H1 (cell line): ENCODE measurements around the gene NPR2. TPM values are rescaled to one million over a fixed set of nuclear protein-coding genes. Genes with fewer than 3 reads are reported as not detected.

Experiments
- polyA plus RNA-seq, 7 experiments: library from polyadenylated mRNA; depleted of rRNA in 3 of 7; stranded (reverse) in 5 of 7; unstranded in 2 of 7; fragments of >200 nt in 5 of 7; fragments of 200-250 nt in 2 of 7; gene quantifications; 1 replicate in 5 of 7; 2 replicates in 1 of 7; 4 replicates in 1 of 7; pipeline versions ENCODE4 v1.2.1 to v1.2.3, GENCODE V29; 2011 to 2013; ENCODE audit warnings: missing spikeins in 2 of 7, mixed read lengths in 2 of 7
- total RNA-seq: library from RNA; stranded (reverse); fragmentation: NEBNext Ultra II Directional; extraction: Animal tissue kit (Norgen Biotek cat#: 25700); gene quantifications from 2 replicates; pipeline ENCODE4 v1.2.1, GENCODE V29; 2021
- TF ChIP-seq, protein P1 (sequence below): IDR thresholded peaks from 2 replicates; pipeline ENCODE4 v1.6.1; 2011; ENCODE audit warnings: low read depth, mild to moderate bottlenecking, low read length; ENCODE audit not compliant: insufficient read depth

The NPR2 gene
- total and polyA plus RNA-seq, 2 of the 8 experiments (the other 6 are each of a cell fraction or from before 2014, with no cell fraction given): 11.0 to 17.0 TPM

- TF ChIP-seq, protein P1, sequence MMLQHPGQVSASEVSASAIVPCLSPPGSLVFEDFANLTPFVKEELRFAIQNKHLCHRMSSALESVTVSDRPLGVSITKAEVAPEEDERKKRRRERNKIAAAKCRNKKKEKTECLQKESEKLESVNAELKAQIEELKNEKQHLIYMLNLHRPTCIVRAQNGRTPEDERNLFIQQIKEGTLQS: no peak
These were observed 38.3 kb downstream of the NPR2 start (continued) for GRCh38 chr9:35829764-35830096.
